NCI-H526 treated with DMSO at 0.1 percent for 48 hours (cell line): ENCODE data around the gene DSCAML1.
"Not testable (repeated sequence)": the region's sequence is repeated elsewhere in the genome, so short reads cannot be mapped to it uniquely, and the experiment has no call there.

ENCODE experiments used
- DNase-seq: peaks from one replicate; lab custom pipeline; 2025; lab: John Stamatoyannopoulos, UW

Gene DSCAML1

GRCh38 chr11:117407016-117407415 lies 390.0 kb downstream of the DSCAML1 start:
- no peak for DNase-seq

GRCh38 chr11:117405898-117406297 lies 391.1 kb downstream of the DSCAML1 start:
- not testable (repeated sequence) for DNase-seq

GRCh38 chr11:117399100-117399840 lies 397.7 kb downstream of the DSCAML1 start:
- DNase-seq, result not testable (repeated sequence)

GRCh38 chr11:117398618-117399017 lies 398.4 kb downstream of the DSCAML1 start:
- DNase-seq, result not testable (repeated sequence)

DNA sequence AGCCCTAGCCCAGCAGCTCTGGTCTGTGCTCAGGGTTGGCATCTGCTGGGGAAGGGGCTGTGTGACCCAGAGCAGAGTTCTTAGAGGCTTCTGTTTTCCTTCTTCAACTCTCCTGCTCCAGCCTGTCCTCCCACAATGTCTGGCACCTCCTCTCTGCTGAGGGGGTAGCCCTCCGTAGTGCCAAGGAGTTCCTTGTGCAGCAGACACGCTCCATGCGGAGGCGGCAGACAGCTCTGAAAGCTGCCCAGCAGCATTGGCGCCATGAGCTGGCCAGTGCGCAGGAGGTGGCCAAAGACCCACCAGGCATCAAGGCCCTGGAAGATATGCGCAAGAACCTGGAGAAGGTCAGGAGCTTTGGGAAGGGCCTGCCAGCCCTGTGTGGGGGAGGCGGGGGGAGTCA lies 400.0 kb downstream of the DSCAML1 start:
- no peak for DNase-seq

DNA sequence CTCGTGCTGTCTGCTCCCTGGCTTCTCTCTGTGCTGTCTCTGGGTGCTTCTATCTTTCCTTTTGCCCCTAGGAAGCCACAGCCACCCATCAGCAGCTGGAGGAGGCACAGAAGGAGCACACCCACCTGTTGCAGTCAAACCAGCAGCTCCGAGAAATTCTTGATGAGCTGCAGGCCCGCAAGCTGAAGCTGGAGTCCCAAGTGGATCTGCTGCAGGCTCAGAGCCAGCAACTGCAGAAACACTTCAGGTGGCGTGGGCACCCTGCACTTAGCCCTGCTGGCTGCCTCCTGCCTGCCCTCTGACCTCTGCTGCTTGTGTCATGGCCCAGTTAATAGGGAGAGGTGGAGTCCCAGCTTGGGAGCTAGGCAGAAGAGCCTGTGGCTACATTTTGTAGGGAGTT lies 401.5 kb downstream of the DSCAML1 start:
- no peak for DNase-seq

GRCh38 chr11:117394221-117394925 lies 402.6 kb downstream of the DSCAML1 start:
- DNase-seq, result no peak

GRCh38 chr11:117392979-117393378 lies 404.0 kb downstream of the DSCAML1 start:
- DNase-seq, result no peak

DNA sequence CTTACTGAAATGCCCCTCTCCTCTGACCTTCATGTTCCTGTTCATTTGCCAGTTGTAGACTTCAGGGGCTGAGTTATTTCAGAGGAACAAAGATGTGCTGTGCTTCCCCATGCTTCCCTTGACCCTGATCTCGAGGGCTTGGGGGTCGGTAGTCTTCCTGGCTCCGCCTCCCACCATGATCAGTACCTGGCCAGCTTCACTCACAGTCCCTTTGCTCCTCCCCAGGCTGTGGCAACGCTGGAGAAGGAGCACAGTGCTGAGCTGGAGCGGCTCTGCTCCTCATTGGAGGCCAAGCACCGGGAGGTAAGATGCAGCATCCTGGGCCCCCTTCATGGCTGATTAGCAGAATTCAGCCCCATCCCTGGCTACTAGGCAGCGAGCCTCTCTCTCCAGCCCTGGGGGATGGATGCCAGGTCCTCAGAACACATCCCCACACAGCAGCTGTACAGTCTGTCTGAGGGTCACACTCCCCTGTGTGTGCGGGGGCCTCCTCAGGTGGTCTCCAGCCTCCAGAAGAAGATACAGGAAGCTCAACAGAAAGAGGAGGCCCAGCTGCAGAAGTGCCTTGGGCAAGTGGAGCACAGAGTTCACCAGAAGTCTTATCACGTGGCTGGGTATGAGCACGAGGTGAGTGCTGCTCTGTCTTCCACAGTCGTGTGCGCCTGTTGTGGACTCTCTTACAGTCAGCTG lies 404.9 kb downstream of the DSCAML1 start:
- DNase-seq, result no peak

DNA sequence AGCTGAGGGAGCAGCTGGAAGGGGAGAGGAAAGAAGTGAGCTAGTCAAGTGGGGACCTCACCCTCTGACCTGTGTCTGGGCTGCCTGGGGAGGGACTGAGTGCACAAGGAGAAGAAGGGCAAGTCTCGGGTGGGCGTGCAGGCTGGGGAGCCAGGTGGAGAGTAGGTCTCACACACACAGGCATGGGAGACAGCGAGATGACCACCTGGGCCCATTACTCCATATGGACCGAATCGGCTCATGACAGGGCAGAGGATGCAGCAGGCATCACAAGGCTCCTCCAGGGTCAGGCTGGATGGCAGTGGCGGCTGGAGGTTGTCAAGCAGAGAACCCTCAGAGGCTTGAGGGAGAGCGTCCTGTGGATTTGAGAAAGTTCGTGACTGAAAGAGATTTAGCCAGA lies 405.8 kb downstream of the DSCAML1 start:
- no peak for DNase-seq

GRCh38 chr11:117390743-117391142 lies 406.3 kb downstream of the DSCAML1 start:
- no peak for DNase-seq

GRCh38 chr11:117387992-117388755 lies 408.8 kb downstream of the DSCAML1 start:
- DNase-seq, result no peak

DNA sequence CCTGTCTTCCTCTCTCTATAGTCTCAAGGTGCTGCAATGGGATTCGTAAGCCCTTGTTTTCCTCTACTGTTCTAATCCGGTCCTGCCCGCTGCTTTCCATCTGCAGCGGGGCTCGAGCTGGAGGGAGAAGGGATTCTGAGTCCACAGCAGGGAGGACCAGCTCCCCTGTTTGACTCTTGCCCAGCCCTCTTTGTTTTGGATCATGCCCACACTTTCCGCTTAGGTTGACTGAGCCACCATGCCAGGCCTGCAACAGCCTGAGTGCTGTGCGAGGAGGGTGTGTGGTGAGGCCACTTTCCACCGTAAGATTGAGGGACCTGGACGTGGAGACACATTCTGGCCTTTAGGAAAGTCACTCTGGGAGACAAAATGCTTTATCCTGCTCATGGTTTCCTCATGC lies 411.1 kb downstream of the DSCAML1 start:
- no peak for DNase-seq

GRCh38 chr11:117385471-117385870 lies 411.5 kb downstream of the DSCAML1 start:
- no peak for DNase-seq

DNA sequence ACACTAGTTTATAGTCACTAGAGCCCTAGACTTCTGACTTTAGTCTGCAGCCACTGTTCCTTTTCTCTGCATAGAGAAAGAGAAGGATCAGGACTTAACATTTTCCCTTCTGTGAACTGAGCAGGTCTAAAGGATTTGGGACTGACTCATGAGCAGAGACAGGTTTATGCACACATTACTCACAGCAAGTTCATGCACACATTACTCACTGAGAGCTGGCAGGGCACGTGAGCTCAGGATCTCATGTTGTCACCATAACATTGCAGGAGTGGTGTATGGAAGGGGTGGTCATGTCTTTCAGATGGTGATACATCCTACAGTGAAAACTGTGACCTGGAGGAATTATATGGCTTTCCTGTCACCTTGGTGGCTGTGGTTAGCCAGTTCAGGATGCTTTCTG lies 413.0 kb downstream of the DSCAML1 start:
- DNase-seq, result no peak

DNA sequence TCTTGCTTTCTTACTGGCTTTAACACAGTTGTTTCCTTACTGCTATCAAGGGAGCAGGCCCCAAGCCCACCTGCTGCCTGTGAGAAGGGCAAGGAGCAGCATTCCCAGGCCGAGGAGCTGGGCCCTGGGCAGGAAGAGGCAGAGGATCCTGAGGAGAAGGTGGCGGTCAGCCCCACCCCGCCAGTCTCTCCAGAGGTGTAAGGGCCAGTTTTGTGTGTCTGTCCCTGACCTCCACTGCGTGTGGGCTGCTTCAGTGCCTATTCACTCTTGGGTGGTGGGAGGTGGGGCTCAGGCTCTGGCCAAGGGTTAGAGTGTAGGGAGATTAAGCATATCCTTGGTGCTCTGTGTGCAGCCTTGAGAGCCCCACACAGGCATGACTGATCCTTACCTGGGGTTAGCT lies 414.3 kb downstream of the DSCAML1 start:
- no peak for DNase-seq

- no peak for DNase-seq
These were observed 415.3 kb downstream of the DSCAML1 start for GRCh38 chr11:117381481-117382387.

- DNase-seq, result no peak
These were observed 416.3 kb downstream of the DSCAML1 start for GRCh38 chr11:117380676-117381075.

- no peak for DNase-seq
These were observed 417.8 kb downstream of the DSCAML1 start for GRCh38 chr11:117378976-117379865.
